ENCODE results near the gene TIGAR.

TIGAR gene

GRCh38 chr12:4402996-4403395 lies 82.0 kb downstream of the TIGAR start:
- ChIA-PET CTCF (interaction anchor here (1.0 to 1.8 kb wide), 3 partner anchors 9 to 138 kb away, joined by 3 to 6 read pairs (median 3); no protein-coding TSS in a partner anchor), POLR2A (no interaction called here)
- Histone ChIP-seq H3K9me3 (ENCODE audit: control extremely low read depth in 1 of 5, control insufficient read depth in 4 of 5, insufficient read depth in 2 of 5, low read depth in 1 of 5, low read length in 4 of 5) (peaks cover 0 to 2% (median 0%) of the 10 kb centered on the region in 5 experiments), H3K27ac (ENCODE audit: insufficient read depth in 1 of 2, low read depth in 1 of 2, low read length in 2 of 2, poor library complexity in 1 of 2, severe bottlenecking in 2 of 2) (no peak overlapping the region), H3K36me3 (ENCODE audit: control insufficient read depth in 4 of 4, insufficient read depth in 4 of 4, low read length in 3 of 4) (no peaks in the 10 kb centered on the region), H3K4me1 (ENCODE audit: control extremely low read depth in 1 of 4, control insufficient read depth in 4 of 4, insufficient read depth in 4 of 4, low read length in 3 of 4) (no peaks in the 10 kb centered on the region), H3K27me3 (replicated peaks in 2 of 5; ENCODE audit: control insufficient read depth in 4 of 5, insufficient read depth in 5 of 5, low read length in 4 of 5) (no peaks in the 10 kb centered on the region), H3K4me3 (ENCODE audit: control insufficient read depth in 1 of 7, extremely low read depth in 1 of 7, insufficient read depth in 4 of 7, low read depth in 2 of 7, low read length in 6 of 7) (no peak overlapping the region)
- no peak for DNase-seq
- 100% methylated on average over 1 of the region's 4 CpGs for WGBS (ENCODE audit: insufficient coverage)

Data from common myeloid progenitor, CD34-positive (primary cell).